GM18909 (cell line): ENCODE results near the gene GPRC5B.

Experiments
- ATAC-seq: cut with Tn5 transposase; IDR thresholded peaks from one replicate; pipeline ENCODE4 v1.9.1; 2021; ENCODE audit warnings: mild to moderate bottlenecking; ENCODE audit not compliant: unreplicated experiment, poor library complexity

GPRC5B gene, protein sequence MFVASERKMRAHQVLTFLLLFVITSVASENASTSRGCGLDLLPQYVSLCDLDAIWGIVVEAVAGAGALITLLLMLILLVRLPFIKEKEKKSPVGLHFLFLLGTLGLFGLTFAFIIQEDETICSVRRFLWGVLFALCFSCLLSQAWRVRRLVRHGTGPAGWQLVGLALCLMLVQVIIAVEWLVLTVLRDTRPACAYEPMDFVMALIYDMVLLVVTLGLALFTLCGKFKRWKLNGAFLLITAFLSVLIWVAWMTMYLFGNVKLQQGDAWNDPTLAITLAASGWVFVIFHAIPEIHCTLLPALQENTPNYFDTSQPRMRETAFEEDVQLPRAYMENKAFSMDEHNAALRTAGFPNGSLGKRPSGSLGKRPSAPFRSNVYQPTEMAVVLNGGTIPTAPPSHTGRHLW

DNA sequence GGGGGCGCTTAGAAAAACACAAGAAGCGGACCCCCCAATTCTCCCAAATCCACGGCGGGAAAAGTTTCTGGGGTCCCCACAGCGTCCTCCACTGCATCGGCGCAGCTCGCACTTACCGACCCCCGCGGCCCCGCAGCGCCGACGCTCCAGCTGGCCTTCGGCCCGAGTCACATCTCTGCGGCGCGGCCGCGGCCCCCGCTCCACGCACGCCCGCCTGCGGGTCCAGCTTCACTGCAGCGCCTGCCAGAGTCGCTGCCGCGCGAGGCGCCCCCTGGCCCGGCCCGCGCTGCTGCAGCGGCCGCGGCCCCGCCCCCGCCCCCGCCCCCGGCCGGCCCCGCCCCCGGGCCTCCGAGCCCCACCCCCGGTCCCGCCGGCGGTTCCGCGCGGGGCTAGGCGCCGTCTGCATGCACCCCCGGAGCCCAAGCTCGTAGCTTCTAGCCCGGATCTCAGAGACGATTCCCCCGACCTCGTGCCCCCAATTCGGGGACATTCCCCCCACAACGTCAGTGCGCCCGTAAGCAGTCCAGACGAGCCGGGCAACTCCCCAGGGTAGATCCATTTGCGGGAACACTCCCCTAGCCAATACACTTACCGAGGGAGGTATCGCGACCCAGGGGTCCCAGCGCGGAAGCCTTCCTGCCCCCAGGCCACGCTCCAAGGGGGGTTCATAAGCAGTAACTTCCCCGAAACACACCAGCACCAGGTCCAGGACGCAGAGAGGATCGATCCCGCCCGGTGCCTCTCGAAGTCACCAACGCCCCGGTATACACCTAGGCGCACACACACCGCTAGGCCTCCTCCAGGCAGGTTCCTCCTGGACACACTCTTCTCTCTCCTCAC is at the start of gene GPRC5B:
TSS of gene GPRC5B (minus strand) at position 238 of the 840 bp plus-strand sequence. CDS start 12,003 bp downstream, outside the sequence.
- ATAC-seq = no peak

DNA sequence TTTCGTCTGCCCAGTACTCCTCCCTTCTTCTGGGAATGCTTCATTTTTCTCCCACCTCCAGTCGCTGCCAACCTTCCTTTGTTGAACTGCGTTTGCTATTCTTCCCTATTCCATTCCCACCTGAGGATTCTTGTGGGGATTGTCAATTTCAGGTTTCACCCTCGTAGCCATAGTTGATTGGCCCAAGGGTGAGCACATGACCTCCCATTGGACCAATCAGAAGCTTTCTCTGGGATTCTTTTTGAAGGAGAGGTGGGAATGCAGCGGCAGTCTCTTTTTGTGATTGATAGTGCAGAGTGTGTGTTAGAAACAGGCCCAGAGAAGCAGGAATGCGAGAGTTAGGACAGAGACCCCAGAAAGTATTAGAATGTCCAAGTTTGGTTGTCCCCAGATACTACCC is 49.1 kb upstream of the GPRC5B start:
- no peak for ATAC-seq

DNA sequence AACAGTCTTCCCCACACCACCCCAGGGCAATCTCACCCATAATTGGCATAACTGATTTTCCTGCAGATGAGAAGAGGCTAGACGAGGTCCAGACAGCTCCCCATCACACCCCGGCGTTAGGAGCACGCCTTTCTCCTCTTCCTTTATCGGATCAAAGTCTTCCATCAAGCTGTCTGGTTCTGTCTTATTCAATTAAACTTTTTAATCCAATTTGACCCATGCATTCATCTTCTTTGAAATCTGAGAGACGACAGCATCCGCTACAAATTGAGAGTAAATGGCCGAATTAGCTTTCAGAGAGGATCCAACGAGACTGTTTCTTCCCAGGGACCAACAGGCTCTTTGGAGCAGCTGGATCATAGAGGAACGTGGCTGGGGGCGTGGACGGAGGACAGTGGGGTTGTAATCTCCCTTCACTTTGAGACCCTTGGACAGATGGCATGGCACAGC is 44.4 kb upstream of the GPRC5B start:
- ATAC-seq = no peak

DNA sequence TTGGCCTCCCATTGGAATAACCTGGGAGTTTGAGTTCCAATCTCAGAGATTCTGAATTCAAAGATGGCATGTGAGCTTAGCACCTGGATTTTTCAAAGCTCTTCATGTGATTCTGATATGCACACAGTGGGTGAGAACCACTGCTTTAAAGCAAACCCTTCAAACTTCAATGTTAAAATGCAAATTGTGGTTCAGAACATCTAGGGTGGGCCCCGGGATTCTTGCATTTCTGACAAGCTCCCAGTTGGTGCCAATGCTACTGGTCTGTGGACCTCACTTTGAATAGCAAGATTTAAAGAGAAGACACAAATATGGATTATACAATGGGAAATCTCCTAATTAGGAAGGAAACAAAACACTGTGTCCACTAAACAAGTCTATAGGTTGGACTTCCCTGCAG is 43.8 kb upstream of the GPRC5B start:
- ATAC-seq = no peak

DNA sequence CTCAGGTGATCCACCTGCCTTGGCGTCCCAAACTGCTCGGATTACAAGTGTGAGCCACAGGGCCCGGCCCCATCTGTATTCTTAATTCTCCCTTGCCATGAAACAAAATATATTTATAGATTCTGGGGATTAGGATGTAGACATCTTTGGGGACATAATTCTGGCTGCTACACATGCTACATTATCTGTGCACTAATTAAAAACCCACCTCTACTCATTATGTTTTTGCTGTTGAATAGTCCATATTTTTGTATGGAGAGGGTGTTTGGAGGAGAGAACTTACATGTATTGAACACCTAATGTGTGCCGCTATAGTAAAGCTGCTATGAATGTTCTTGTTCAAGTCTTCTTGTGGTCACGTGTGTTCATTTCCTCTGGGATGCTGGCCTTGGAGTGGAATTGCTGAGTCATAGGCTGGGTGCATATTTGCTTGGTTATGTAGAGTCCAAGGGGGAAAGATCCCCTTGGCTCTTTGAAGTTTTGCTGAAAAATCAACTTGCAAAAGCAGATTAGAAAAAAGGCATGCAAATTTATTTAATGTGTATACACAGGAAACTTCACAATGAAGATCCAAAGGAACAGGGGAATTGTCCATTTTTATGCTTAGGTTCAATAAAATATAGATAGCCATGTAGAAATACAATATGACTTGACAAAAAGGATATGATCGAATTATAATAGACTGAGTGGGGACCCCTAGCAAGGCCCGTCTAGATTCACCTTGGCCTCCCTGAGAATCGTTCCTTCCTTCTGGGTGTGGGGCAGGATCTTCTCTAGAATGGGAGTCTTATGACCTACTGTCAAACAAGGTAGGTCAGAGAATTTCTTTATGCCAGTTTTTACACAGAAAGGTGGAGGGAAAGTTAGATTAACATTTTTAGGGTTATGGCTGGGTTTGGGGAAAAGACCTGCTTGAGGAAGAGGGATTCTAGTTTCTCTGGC is 42.1 kb upstream of the GPRC5B start:
- no peak for ATAC-seq

DNA sequence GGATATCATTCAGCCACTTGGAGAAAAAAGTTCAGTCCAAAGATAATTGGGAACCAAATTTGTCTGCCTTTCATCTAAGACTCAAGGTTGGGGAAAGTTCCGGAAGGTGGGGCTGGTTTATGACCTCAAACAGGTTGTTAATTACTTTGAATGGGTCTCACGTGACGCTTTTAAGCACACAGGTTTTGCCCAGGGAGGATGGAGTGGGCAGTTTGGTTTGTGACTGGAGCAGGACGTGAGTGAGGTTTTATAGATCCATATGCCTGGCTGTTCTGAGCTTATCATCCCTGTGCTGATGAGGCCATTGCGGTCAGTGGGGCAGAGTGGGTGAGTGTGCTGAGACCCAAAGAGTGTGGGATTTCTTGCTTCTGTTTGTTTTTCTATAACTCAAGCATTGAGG is 38.7 kb upstream of the GPRC5B start:
- no peak for ATAC-seq

DNA sequence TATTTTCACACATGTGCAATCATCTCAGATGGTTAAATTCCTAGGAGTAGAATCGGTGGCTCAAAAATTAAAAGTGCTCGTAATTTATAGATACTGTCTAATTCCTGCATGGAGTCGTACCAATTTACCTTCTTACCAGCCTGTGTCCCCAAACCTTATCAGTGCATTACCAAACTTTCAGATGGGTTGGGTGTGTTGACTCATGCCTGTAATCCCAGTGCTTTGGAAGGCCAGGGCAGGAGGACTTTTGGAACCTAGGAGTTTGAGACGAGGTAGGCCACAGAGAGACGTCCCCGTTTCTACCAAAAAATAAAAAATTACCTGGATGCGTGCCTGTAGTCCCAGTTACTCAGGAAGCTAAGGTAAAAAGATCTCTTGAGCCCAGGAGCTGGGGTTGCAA is 34.5 kb upstream of the GPRC5B start:
- ATAC-seq = no peak

DNA sequence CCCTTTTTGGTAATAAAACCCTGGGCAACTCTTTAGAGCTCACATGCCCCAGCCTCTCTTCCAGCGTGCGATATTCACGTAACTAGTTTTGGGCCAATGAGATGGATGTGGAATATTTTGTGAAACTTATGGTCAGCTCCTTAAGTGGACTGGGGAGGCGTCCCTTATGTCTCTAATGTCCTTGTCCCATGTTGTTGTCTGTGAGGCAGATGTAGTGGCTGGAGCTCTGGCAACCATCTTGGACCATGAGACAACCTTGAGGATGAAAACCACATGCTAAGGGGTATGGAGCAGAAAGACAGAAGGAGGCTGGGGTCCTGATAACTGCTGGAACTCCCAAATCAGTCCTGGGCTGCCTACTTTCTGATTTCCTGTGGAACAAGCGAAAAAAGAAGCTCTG is 31.4 kb upstream of the GPRC5B start:
- ATAC-seq = no peak

DNA sequence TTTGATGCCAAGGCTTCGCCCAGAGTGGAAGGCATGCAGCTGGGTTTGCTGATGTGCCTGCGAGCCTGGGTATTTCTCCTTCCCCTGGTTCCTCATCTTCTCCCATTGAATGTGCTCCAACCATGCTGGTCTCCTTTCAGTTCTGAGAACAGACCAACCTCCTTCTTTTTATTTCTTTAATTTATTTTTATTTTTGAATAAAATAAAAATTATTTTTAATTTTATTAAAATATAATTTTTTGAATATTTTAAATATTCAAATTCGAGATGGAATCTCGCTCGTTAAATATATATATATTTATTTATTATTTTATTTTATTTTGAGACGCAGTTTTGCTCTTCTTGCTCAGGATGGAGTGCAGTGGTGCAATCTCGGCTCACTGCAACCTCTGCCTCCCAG is 30.2 kb upstream of the GPRC5B start:
- ATAC-seq = no peak

DNA sequence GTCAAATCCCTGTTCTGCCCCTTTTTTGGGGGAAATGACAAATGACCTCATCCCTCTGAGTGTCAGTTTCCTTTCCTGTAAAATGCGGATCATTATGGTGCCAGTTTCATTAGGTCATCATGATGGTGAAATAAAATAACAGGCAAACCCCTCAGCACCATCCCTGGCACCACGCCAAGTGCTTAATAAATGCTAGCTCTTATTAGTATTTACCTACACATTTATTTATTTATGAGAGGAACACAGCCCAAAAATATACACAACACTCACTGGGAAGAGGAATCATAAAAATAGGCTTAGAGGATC is 28.6 kb upstream of the GPRC5B start:
- no peak for ATAC-seq

DNA sequence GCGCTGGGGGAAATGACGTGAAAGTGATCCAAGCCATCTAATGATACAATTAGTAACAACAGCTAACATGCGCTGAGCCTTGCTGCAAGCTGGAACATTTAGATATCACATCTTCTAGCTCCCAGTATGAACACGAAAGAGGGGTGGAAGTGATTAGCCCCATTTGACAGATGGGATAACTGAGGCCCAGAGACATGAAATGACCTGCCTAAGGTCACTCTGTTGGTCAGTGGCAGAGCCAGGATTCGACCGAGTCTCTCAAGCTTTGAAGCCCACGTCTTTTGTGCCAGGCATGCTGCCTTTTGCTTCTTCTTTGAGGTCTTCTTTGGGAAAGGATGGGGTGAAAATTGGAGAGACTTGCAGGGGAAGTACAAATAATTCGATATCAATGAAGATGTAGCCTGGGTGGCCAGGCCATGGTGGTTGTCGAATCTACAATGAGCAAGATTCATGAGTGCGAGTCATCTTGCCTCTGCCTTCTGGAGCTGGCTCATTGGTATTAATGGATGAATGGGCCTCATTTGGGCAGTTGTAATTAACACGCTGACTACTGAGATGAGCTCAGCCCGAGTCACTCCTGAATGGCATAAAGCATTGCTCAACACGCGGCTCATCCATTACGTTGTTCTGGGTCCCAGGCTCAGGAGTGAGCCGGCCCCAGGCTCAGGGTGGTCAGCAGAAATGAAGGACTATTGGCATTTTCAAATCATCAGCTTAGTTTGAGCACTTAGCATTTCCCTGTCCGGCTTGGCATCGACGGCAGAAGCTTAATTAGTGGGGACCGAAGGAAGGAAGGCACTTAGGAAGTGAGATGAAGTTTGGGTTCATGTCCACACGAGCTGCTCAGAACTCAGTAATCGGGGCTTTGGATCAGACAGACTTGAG is 28.0 kb upstream of the GPRC5B start:
- no peak for ATAC-seq

DNA sequence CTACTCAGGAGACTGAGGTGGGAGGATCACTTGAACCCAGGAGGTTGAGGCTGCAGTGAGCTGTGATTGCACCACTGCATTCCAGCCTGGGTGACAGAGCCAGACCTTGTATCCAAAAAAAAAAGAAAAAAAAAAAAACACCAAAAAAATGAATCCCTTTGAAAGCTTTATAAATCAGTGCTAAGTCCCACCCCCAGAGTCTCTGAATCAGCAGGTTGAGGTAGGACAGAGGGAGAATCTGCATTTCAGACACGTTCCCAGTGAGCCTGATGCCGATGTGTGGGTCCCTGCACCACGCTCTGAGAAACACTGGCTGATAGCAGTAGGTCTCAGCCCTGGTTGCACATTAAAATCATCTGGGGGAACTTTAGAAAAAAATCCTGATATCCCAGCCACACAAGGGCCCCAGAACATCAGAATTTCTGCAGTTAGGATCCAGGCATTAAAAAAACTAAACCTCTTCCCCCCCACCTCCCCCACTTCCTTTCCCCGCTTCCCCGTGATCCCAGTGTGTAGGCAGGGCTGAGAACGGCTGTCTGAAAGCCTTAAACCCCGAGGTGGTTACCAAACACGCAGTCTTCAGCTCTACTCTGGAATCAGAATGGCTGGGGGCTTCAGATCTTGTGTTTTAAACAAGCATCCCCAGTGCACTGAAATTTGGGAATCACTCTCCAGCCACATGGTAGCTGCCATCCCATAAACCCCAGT is 27.3 kb upstream of the GPRC5B start:
- ATAC-seq = no peak

DNA sequence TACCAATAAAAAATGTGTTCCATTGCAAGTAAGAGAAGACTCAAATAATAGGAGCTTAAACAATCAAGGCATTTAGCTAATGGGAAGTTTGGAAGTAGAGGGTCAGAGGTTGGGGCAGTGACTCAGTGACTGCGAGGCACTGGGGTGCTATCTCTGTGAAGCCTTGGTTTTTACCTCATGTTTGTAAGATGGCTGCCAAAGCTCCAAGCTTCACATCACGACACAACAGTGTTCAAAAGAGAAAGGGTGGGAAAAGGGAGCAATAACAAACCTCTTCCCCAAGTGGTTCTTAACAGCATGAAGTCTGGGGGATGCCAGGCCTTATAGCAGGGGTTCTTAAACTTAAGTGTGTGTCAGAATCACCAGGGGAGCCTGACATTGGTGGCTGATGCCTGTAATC is 26.6 kb upstream of the GPRC5B start:
- ATAC-seq = no peak

DNA sequence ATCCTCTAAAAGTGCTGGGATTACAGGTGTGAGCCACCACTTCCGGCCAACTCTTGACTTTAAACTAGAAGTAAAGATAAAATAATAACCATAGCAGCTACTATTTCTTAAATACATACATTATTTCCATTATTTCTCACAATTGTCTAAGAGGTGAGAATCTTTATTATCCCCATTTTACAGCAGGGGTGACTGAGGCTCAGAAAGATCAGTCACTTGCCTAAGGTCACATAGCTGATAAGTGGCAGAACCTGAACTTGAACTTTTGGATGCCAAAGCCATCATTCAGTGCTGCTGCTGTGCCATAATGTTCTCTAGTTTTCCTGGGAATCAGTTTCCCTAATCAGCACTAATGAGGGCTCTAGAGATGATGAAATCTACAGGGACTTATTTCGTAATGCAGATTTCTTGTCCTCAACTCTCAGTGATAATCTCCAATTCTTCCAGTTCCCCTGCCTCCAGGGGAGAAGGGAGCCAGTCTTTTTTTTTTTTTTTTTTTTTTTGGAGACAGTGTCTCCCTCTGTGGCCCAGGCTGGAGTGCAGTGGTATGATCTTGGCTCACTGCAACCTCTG is 25.2 kb upstream of the GPRC5B start:
- ATAC-seq = no peak

DNA sequence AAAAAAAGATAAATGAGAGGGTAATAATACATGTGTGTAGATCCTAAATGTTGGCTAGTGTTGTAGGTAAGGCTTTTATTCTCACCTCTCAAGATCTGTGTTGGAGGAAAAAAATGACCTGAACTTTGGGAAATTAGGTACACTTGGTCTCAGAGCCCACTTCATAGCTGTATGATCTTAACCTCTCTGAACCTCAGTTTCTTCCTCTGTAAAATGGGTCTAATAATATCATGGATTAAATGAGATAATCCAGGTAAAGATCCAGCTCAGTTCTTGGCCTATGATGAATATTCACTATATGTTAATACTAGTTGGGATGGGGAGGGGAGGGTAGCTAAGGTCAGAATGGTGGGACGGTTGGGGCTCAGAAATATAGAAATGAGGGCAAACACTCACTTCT is 24.3 kb upstream of the GPRC5B start:
- no peak for ATAC-seq

DNA sequence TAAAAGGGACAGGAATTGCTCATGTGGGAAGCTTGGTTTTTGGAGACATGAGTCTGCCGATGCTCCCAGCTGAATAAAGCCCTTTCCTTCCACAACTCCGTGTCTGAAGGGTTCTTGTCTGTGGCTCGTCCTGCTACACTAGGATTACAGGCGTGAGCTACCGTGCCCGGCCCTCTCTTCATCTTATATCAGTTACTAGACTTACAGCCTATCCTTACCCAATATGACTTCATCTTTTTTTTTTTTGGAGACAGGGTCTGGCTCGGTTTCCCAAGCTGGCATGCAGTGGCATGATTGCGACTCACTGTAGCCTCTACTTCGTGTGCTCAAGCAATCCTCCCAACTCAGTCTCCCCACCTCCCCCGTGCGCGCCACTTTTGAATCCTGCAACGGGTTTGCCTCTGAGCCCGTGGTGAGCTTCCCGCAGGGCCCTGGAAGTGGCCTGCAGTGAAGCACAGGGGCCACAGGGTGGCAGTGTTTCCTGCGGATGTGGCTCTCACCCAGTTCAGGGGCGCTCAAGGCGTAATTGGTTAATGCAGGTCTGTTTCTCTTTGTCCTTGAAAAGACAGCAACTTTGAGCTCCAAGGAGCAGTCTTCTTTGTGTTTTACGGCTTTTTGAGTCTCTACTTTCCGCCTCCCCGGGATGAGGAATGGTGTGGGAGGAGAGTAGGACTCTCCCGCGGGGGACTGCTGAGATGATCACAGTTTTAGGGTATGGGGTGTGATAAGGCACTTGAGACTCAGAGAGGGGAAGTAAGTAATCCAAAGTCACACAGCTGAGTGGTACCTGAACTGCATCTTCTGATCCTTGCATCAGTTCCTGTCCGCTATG is 22.7 kb upstream of the GPRC5B start:
- ATAC-seq = peak; percentile 65

DNA sequence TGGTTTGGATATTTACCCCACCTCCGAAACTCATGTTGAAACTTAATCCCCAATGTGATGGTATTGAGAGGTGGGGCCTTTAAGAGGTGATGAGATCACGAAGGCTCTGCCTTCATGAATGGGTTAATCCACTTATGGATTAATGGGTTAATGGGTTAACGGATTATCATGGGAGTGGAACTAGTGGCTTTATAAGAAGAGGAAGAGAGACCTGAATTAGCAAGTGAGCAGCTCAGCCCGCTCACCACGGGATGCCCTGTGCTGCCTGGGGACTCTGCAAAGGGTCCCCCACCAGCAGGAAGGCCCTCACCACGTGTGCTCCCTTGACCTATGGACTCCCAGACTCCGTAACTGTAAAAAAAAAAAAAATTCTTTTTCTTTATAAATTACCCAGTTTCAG is 16.5 kb upstream of the GPRC5B start:
- ATAC-seq = no peak

DNA sequence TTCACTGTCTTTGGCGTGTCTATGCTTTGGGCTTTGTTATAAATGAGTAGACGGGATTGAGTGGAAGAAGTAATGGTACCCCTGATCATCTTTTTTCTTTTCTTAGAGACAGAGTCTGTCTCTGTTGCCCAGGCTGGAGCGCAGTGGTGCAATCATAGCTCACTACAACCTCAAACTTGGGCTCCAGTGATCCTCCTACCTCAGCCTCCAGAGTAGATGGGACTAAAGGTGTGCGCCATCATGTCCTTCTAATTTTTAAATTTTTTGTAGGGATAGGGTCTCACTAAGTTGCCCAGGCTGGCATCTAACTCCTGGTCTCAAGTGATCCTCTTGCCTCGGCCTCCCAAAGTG is 14.9 kb upstream of the GPRC5B start:
- no peak for ATAC-seq
